Psoas muscle (tissue), 8 donors: ENCODE data around the gene CTAGE9. TPM values are rescaled to one million over a fixed set of nuclear protein-coding genes. Genes with fewer than 3 reads are reported as not detected.
"Not testable (repeated sequence)": the region's sequence is repeated elsewhere in the genome, so short reads cannot be mapped to it uniquely, and the experiment has no call there.

Source experiments
- ATAC-seq, 4 donors: fragments of 200-7000 bp; cut with Tn5 transposase; one replicate each; pipeline ENCODE4 v1.9.1; 2020; ENCODE audit warnings: moderate library complexity in 3 of 4, mild to moderate bottlenecking in 2 of 4
- DNase-seq, 2 donors: peaks; one replicate each; pipeline ENCODE4 v3.0.0-alpha.2; 2020
- H3K27ac ChIP-seq: fragments of 200-600 bp; one replicate; pipeline ENCODE4 v1.8.0; 2022
- H3K27me3 ChIP-seq, 3 donors: fragments of 200-600 bp in 1 of 3; one replicate each; pipeline versions ENCODE4 v1.6.1 to v1.8.0; 2013 to 2022; ENCODE audit warnings: low read length in 2 of 3, mild to moderate bottlenecking in 2 of 3, moderate library complexity in 1 of 3; ENCODE audit not compliant: insufficient read depth in 3 of 3
- H3K36me3 ChIP-seq, 2 donors: fragments of 200-600 bp in 1 of 2; one replicate each; pipeline versions ENCODE4 v1.6.1 to v1.8.0; 2013 to 2022; ENCODE audit warnings: low read depth in 1 of 2, mild to moderate bottlenecking in 1 of 2, moderate library complexity in 1 of 2; ENCODE audit not compliant: insufficient read depth in 1 of 2
- H3K4me1 ChIP-seq: fragments of 200-600 bp; one replicate; pipeline ENCODE4 v1.8.0; 2022
- H3K4me3 ChIP-seq: fragments of 200-600 bp; one replicate; pipeline ENCODE4 v1.8.0; 2022; ENCODE audit warnings: mild to moderate bottlenecking
- H3K9me3 ChIP-seq: fragments of 200-600 bp; one replicate; pipeline ENCODE4 v1.8.0; 2022
- WGBS, 3 donors: extraction: QIAGEN DNeasy Blood & Tissue Kit; methylation state at CpG; one replicate each; pipeline versions ENCODE4 v1.1.6 to v1.1.7; 2013; 5-methylcytosine and 5-hydroxymethylcytosine counted together
- intact Hi-C, 2 donors: fragments of 100-400 bp; cut with DNase I; formaldehyde crosslinking; loops; one replicate each; pipeline versions ENCODE4 v1.11.0 to v1.14.2; 2022
- polyA plus RNA-seq, 3 donors: library from polyadenylated mRNA; stranded (reverse); fragments of 200-250 nt; gene quantifications; one replicate each; pipeline ENCODE4 v1.2.3, GENCODE V29; 2013
- total RNA-seq, 4 donors: library from RNA; stranded (reverse); fragmentation: NEBNext Ultra II Directional in 2 of 4; extraction: Animal tissue kit (Norgen Biotek cat#: 25700) in 2 of 4; gene quantifications; one replicate each; pipeline versions ENCODE4 v1.2.1 to v1.2.4, GENCODE V29; 2021 to 2023
- TF ChIP-seq, protein P1 (sequence below): fragments of 200-600 bp; IDR thresholded peaks from one replicate; pipeline ENCODE4 v1.8.0; 2022; ENCODE audit warnings: antibody characterized with exemption
- donor health status: healthy with polysubstance abuse.
- donor health status: DM: no; HTN: no; CAD: no; lungs with moderate emphysema.
- donor health status: Bipolar disorder and iron deficiency.
- donor health status: healthy.
- donor health status: DM: yes; HTN: yes; CAD: no.
- donor health status: DM: no; HTN: no; CAD: no.
- donor health status: DM: no; HTN: no; CAD: no.
- donor health status: DM: yes; HTN: yes; CAD: no.

CTAGE9 gene
- total and polyA plus RNA-seq, 7 donors = not detected

DNA sequence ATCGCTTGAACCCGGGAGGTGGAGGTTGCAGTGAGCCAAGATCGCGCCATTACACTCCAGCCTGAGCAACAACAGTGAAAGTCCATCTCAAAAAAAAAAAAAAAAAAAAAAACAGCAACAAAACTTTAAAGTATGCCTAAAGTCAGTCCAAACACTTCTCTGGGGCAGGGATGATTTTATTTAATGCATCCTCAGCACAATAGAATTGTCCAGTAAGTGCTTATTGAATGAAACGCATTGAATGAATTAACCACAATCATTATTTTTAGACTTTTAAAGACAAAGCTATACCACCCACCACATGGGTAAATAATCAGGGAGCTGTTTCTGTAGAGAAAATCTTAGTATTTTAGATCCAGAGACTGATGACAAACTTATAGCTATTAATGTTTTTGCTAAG lies 16.6 kb upstream of the CTAGE9 start:
- H3K27me3 ChIP-seq = no peaks in the 10 kb centered on the region
- ATAC-seq = no peak
- 90 to 98% (median 96%) methylated on average over 5 of the region's 5 CpGs for WGBS, 3 donors

GRCh38 chr6:131724114-131724513 lies 13.3 kb upstream of the CTAGE9 start:
- no peak for DNase-seq
- Histone ChIP-seq H3K4me3 (no peak overlapping the region), H3K9me3 (no peaks in the 10 kb centered on the region), H3K27ac (no peak overlapping the region), H3K4me1 (no peaks in the 10 kb centered on the region), H3K27me3 (no peaks in the 10 kb centered on the region), H3K36me3 (peaks cover 0 to 3% of the 10 kb centered on the region in 2 donors)
- WGBS, 3 donors = 77 to 86% (median 85%) methylated on average over 2 of the region's 2 CpGs
- TF ChIP-seq, protein P1, sequence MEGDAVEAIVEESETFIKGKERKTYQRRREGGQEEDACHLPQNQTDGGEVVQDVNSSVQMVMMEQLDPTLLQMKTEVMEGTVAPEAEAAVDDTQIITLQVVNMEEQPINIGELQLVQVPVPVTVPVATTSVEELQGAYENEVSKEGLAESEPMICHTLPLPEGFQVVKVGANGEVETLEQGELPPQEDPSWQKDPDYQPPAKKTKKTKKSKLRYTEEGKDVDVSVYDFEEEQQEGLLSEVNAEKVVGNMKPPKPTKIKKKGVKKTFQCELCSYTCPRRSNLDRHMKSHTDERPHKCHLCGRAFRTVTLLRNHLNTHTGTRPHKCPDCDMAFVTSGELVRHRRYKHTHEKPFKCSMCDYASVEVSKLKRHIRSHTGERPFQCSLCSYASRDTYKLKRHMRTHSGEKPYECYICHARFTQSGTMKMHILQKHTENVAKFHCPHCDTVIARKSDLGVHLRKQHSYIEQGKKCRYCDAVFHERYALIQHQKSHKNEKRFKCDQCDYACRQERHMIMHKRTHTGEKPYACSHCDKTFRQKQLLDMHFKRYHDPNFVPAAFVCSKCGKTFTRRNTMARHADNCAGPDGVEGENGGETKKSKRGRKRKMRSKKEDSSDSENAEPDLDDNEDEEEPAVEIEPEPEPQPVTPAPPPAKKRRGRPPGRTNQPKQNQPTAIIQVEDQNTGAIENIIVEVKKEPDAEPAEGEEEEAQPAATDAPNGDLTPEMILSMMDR = no peak
- intact Hi-C loops = no loop called here
- ATAC-seq = no peak

More for the DNA sequence above, 16.6 kb upstream of the CTAGE9 start:
- no peaks in the 10 kb centered on the region for H3K4me1 ChIP-seq
- no peaks in the 10 kb centered on the region for H3K9me3 ChIP-seq
- H3K36me3 ChIP-seq = peaks cover 0 to 3% of the 10 kb centered on the region in 2 donors
- TF ChIP-seq, protein P1 = no peak
- intact Hi-C loops = no loop called here
- DNase-seq = no peak
- no peak overlapping the region for H3K4me3 ChIP-seq
- H3K27ac ChIP-seq = no peak overlapping the region

GRCh38 chr6:131721161-131721560 lies 10.3 kb upstream of the CTAGE9 start:
- Histone ChIP-seq H3K4me1 (no peaks in the 10 kb centered on the region), H3K27ac (no peak overlapping the region), H3K36me3 (no peaks in the 10 kb centered on the region), H3K4me3 (no peak overlapping the region), H3K27me3 (no peaks in the 10 kb centered on the region), H3K9me3 (no peaks in the 10 kb centered on the region)
- DNase-seq (no peak), ATAC-seq (no peak)
- TF ChIP-seq, protein P1 = no peak
- intact Hi-C loops = no loop called here
- 78 to 84% (median 78%) methylated on average over 2 of the region's 2 CpGs for WGBS, 3 donors

- DNase-seq (no peak), ATAC-seq (no peak)
- no peaks in the 10 kb centered on the region for H3K27me3 ChIP-seq
- H3K9me3 ChIP-seq = no peaks in the 10 kb centered on the region
- H3K27ac ChIP-seq = no peak overlapping the region
- intact Hi-C loops = no loop called here
- 80 to 81% (median 80%) methylated on average over 3 of the region's 3 CpGs for WGBS, 3 donors
- H3K4me3 ChIP-seq = no peak overlapping the region
- no peaks in the 10 kb centered on the region for H3K4me1 ChIP-seq
- TF ChIP-seq, protein P1 = no peak
- no peaks in the 10 kb centered on the region for H3K36me3 ChIP-seq
Measured at GRCh38 chr6:131717836-131718542, 7.2 kb upstream of the CTAGE9 start.

DNA sequence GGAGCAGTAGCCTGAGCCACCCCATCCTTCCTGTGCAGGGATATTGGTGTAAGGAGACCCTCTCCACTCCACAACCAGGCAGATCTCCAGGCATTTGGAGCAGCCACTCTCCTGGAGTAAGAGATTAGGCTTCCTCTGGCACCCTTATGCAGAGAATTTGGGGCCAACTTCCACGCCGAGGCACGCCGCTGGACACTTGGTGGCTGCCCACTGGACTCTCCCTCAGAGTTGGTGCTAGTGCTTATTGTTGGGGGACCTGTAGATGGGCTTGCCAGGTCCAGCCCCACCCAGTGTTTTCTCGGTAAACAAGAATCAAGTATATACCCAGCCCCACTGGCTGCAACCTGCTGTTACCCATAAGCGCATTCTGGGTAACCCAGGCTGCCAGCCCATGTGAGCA lies 4.8 kb upstream of the CTAGE9 start:
- ATAC-seq, H3K27ac ChIP-seq, H3K27me3 ChIP-seq, H3K9me3 ChIP-seq, DNase-seq, H3K4me1 ChIP-seq, H3K4me3 ChIP-seq, intact Hi-C loops, H3K36me3 ChIP-seq: not testable (repeated sequence)
- 83 to 95% (median 86%) methylated on average over 5 to 6 of the region's 6 CpGs for WGBS, 3 donors

- H3K4me3 ChIP-seq, DNase-seq, H3K36me3 ChIP-seq, H3K9me3 ChIP-seq, H3K4me1 ChIP-seq, ATAC-seq, H3K27ac ChIP-seq, H3K27me3 ChIP-seq, intact Hi-C loops: not testable (repeated sequence)
- WGBS, 3 donors = no CpG with 5 or more reads among the region's 2 CpGs
Measured at GRCh38 chr6:131703905-131704304, 6.9 kb downstream of the CTAGE9 start.

DNA sequence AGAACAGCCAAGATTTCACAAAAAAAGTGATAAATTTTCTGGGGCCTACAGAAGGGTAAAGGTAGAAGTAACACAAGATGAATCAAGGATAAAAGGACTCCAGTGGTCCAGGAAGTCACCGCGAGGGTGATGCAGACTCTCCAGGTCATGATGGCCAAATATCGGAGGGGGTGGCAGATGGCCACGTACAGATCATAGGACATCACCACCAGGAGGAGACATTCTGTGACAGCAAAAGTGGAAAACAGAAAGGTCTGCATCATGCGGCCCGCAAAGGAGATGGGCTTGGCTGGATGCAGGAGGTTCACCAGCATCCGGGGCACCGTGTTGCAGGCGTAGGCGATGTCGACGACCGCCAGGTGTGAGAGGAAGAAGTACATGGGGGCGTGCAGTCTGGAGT lies 10.0 kb downstream of the CTAGE9 start:
- intact Hi-C loops, ATAC-seq, H3K27me3 ChIP-seq, DNase-seq, H3K36me3 ChIP-seq, H3K4me3 ChIP-seq, H3K4me1 ChIP-seq, H3K27ac ChIP-seq, H3K9me3 ChIP-seq: not testable (repeated sequence)
- WGBS, 3 donors = no CpG with 5 or more reads among the region's 14 CpGs
